Nephron progenitor cell (in vitro differentiated cells): ENCODE measurements around the gene SNTG2.
A peak's percentile ranks its signal among the peaks of the same experiment; 100 is the strongest.
"Not testable (repeated sequence)": the region's sequence is repeated elsewhere in the genome, so short reads cannot be mapped to it uniquely, and the experiment has no call there.

Source experiments
- DNase-seq: peaks from one replicate; pipeline ENCODE4 v3.0.0; 2021
- H3K27ac Mint-ChIP-seq: 2 replicates; pipeline ENCODE4 v1.8.0; 2021; ENCODE audit warnings: mild to moderate bottlenecking, moderate library complexity, mixed read lengths
- H3K27me3 Mint-ChIP-seq: 2 replicates; pipeline ENCODE4 v1.8.0; 2021; ENCODE audit warnings: mild to moderate bottlenecking, low read depth, mixed read lengths; ENCODE audit not compliant: poor library complexity
- H3K36me3 Mint-ChIP-seq: 2 replicates; pipeline ENCODE4 v1.8.0; 2021; ENCODE audit warnings: low read depth, mixed read lengths
- H3K4me1 Mint-ChIP-seq: 2 replicates; pipeline ENCODE4 v1.8.0; 2021; ENCODE audit warnings: mixed read lengths
- H3K4me3 Mint-ChIP-seq: 2 replicates; pipeline ENCODE4 v1.8.0; 2021; ENCODE audit warnings: mild to moderate bottlenecking, moderate library complexity, mixed read lengths
- H3K9me3 Mint-ChIP-seq: 2 replicates; pipeline ENCODE4 v1.8.0; 2021; ENCODE audit warnings: mild to moderate bottlenecking, moderate library complexity, mixed read lengths
- CTCF ChIP-seq: fragments of 200-600 bp; sonication (generic); IDR thresholded peaks from 2 replicates; pipeline ENCODE4 v1.5.0; 2021; ENCODE audit warnings: antibody characterized with exemption

SNTG2 gene

GRCh38 chr2:1223791-1224190 lies 273.1 kb downstream of the SNTG2 start:
- Mint-ChIP-seq H3K36me3 (no peaks in the 10 kb centered on the region), H3K27me3 (peaks cover 23% of the 10 kb centered on the region), H3K4me3 (no peak overlapping the region), H3K9me3 (peaks cover 21% of the 10 kb centered on the region), H3K4me1 (peaks cover 16% of the 10 kb centered on the region), H3K27ac (no peak overlapping the region)
- TF ChIP-seq CTCF, result no peak
- DNase-seq, result no peak

- no peak overlapping the region for H3K4me3 Mint-ChIP-seq
- peaks cover under 1% of the 10 kb centered on the region for H3K36me3 Mint-ChIP-seq
- H3K27me3 Mint-ChIP-seq, result peaks cover 22% of the 10 kb centered on the region
Observed at GRCh38 chr2:1224901-1225300, 274.3 kb downstream of the SNTG2 start.

GRCh38 chr2:1226766-1227165 lies 276.1 kb downstream of the SNTG2 start:
- Mint-ChIP-seq H3K4me1 (peaks cover 11% of the 10 kb centered on the region), H3K27ac (no peak overlapping the region), H3K27me3 (peaks cover 4% of the 10 kb centered on the region), H3K36me3 (peaks cover 11% of the 10 kb centered on the region), H3K9me3 (peaks cover 31% of the 10 kb centered on the region), H3K4me3 (no peak overlapping the region)
- DNase-seq, result no peak
- no peak for TF ChIP-seq CTCF

More at GRCh38 chr2:1224901-1225300, 274.3 kb downstream of the SNTG2 start:
- Mint-ChIP-seq H3K27ac (no peak overlapping the region), H3K4me1 (peaks cover 14% of the 10 kb centered on the region), H3K9me3 (peaks cover 25% of the 10 kb centered on the region)
- DNase-seq, result no peak
- TF ChIP-seq CTCF, result no peak

- H3K4me1 Mint-ChIP-seq, result peaks cover 11% of the 10 kb centered on the region
- no peaks in the 10 kb centered on the region for H3K27me3 Mint-ChIP-seq
- H3K9me3 Mint-ChIP-seq, result peaks cover 27% of the 10 kb centered on the region
- H3K36me3 Mint-ChIP-seq, result peaks cover 11% of the 10 kb centered on the region
- H3K4me3 Mint-ChIP-seq, result no peak overlapping the region
- DNase-seq, result peak; percentile 17
- no peak for TF ChIP-seq CTCF
- H3K27ac Mint-ChIP-seq, result no peak overlapping the region
Observed at GRCh38 chr2:1227274-1227900, 276.7 kb downstream of the SNTG2 start.

- peaks cover 27% of the 10 kb centered on the region for H3K9me3 Mint-ChIP-seq
- peaks cover 11% of the 10 kb centered on the region for H3K36me3 Mint-ChIP-seq
- not testable (repeated sequence) for DNase-seq
Observed at GRCh38 chr2:1229596-1229995, 278.9 kb downstream of the SNTG2 start.

GRCh38 chr2:1230155-1230893 lies 279.7 kb downstream of the SNTG2 start:
- Mint-ChIP-seq H3K36me3 (peaks cover 11% of the 10 kb centered on the region), H3K4me3 (no peak overlapping the region), H3K27ac (no peak overlapping the region), H3K9me3 (peaks cover 27% of the 10 kb centered on the region), H3K4me1 (peaks cover 23% of the 10 kb centered on the region), H3K27me3 (no peaks in the 10 kb centered on the region)
- no peak for DNase-seq
- no peak for TF ChIP-seq CTCF

More at GRCh38 chr2:1229596-1229995, 278.9 kb downstream of the SNTG2 start:
- not testable (repeated sequence) for H3K4me3 Mint-ChIP-seq, H3K27ac Mint-ChIP-seq, H3K27me3 Mint-ChIP-seq
- H3K4me1 Mint-ChIP-seq, result peaks cover 20% of the 10 kb centered on the region
